ENCODE measurements around the gene SCRT2. TPM values are rescaled to one million over a fixed set of nuclear protein-coding genes. Genes with fewer than 3 reads are reported as not detected.

SCRT2 gene
- total RNA-seq, 1 experiment from 2014 or later: not detected

- ATAC-seq (peak; percentile 2; the same call in 1 of the 2 replicates), DNase-seq (ENCODE audit: low read depth, low spot score) (no peak)
- Histone ChIP-seq H3K27ac (ENCODE audit: low read depth, low read length) (peak overlapping the region; percentile 92; the same call in 1 of the 2 replicates), H3K27me3 (ENCODE audit: insufficient read depth, low read length) (no peaks in the 10 kb centered on the region), H3K4me2 (ENCODE audit: low read length) (peak overlapping the region; percentile 79), H3K9me2 (ENCODE audit: insufficient read depth) (no peaks in the 10 kb centered on the region), H3K9ac (ENCODE audit: low read length) (peak overlapping the region; percentile 91), H3K36me3 (ENCODE audit: control insufficient read depth in 1 of 2, insufficient read depth in 2 of 2, low read length in 2 of 2) (peaks cover 3 to 25% of the 10 kb centered on the region in 2 experiments; a peak in 3 of 4 replicates), H3K4me3 (replicated peaks in 1 of 2; ENCODE audit: low read depth in 1 of 2, low read length in 2 of 2) (peak overlapping the region; percentile 67 to 98), H3K79me2 (ENCODE audit: insufficient read depth, low read length) (peaks cover 41% of the 10 kb centered on the region), H2AFZ (ENCODE audit: low read depth, low read length, poor library complexity, severe bottlenecking) (no peak overlapping the region), H4K20me1 (ENCODE audit: insufficient read depth) (no peaks in the 10 kb centered on the region; the same call in 1 of the 2 replicates), H3K4me1 (ENCODE audit: control insufficient read depth in 1 of 2, insufficient read depth in 2 of 2, low read length in 2 of 2) (peaks cover 11 to 26% of the 10 kb centered on the region in 2 experiments), H3K9me3 (ENCODE audit: control insufficient read depth in 1 of 2, insufficient read depth in 1 of 2, low read depth in 1 of 2, low read length in 2 of 2) (peaks cover 0 to 2% of the 10 kb centered on the region in 2 experiments; a peak in 1 of 4 replicates)
- ChIA-PET CTCF (interaction anchor here (0.9 to 1.5 kb wide), 2 partner anchors 8 to 13 kb away, joined by 3 to 5 read pairs; no protein-coding TSS in a partner anchor), RAD21 (ENCODE audit: low non-redundant PET in 1 of 2, low total read pairs in 2 of 2, uncharacterized antibody in 2 of 2, unreplicated experiment in 2 of 2) (no interaction called here), POLR2A (no interaction called here)
- TF ChIP-seq MAX (IDR thresholded peaks at IDR 0.05): peak; percentile 50; the same call in 1 of the 2 replicates
- TF ChIP-seq SRF (IDR thresholded peaks at IDR 0.05; ENCODE audit: low read depth): no peak
- TF ChIP-seq EZH2phosphoT487 (IDR thresholded peaks at IDR 0.05; ENCODE audit: borderline replicate concordance): no peak
- intact Hi-C loops (cut with micrococcal nuclease): loop anchor here (1.0 kb wide), 1 partner anchor 85 kb away; no protein-coding TSS in a partner anchor
- TSS peak; percentile 89 for BruUV-seq (replicated peaks)
Measured at GRCh38 chr20:653590-654416, 21.8 kb downstream of the SCRT2 start.

DNA sequence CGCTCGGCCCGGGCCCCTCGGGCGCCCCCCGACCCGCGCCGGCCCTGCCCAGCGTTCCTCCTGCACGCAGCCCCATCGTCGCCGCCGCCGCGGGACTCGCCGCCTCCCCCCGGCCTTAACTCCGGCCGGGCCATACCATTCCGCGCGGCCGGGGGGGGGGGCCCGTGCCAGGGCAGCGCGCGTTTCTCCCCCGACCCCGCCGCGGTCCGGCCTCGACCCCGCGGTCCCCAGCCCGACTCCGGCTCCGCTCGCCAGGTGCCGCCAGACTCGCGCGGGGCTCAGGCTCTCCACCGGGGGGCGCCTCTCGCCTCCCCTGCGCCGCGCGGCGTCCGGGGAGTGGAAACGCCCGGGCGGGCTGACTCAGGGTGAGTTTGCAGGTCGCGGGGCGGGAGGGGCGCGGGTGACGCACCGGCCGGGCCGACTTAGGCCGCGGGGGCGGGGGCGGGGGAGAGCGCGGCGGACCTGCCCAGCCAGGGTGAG lies 22.5 kb downstream of the SCRT2 start, which contains the start of gene SRXN1:
Gene SRXN1 (minus strand): TSS at position 91 of the 480 bp plus-strand sequence. CDS start 15 bp downstream, at position 76.
- DNase-seq (ENCODE audit: low read depth, low spot score): peak; percentile 81
- H3K27ac ChIP-seq (ENCODE audit: low read depth, low read length): peak within 1 kb of the TSS; percentile 92
- peak; percentile 48; the same call in 1 of the 2 replicates for TF ChIP-seq FOSL1 (IDR thresholded peaks at IDR 0.05; ENCODE audit: low read depth)
- TF ChIP-seq, protein P1, sequence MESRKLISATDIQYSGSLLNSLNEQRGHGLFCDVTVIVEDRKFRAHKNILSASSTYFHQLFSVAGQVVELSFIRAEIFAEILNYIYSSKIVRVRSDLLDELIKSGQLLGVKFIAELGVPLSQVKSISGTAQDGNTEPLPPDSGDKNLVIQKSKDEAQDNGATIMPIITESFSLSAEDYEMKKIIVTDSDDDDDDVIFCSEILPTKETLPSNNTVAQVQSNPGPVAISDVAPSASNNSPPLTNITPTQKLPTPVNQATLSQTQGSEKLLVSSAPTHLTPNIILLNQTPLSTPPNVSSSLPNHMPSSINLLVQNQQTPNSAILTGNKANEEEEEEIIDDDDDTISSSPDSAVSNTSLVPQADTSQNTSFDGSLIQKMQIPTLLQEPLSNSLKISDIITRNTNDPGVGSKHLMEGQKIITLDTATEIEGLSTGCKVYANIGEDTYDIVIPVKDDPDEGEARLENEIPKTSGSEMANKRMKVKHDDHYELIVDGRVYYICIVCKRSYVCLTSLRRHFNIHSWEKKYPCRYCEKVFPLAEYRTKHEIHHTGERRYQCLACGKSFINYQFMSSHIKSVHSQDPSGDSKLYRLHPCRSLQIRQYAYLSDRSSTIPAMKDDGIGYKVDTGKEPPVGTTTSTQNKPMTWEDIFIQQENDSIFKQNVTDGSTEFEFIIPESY (IDR thresholded peaks at IDR 0.05; ENCODE audit: extremely low read depth, insufficient replicate concordance, low read length): peak; percentile 5
- no peak for TF ChIP-seq CEBPB (IDR thresholded peaks at IDR 0.05; ENCODE audit: low read depth)
- no peak for TF ChIP-seq YY1 (IDR thresholded peaks at IDR 0.05; ENCODE audit: extremely low read depth, insufficient replicate concordance, low read depth, low read length)
- TF ChIP-seq EZH2 (IDR thresholded peaks at IDR 0.05): no peak
- TF ChIP-seq SRF (IDR thresholded peaks at IDR 0.05; ENCODE audit: low read depth): no peak; the same call in 1 of the 2 replicates
- peak; percentile 54; the same call in 1 of the 2 replicates for TF ChIP-seq SIN3A (IDR thresholded peaks at IDR 0.05; ENCODE audit: low read depth)
- peak; percentile 50 for TF ChIP-seq JUND (IDR thresholded peaks at IDR 0.05)
- TF ChIP-seq TCF7L2 (IDR thresholded peaks at IDR 0.05; ENCODE audit: borderline replicate concordance, extremely low read depth, insufficient read depth, insufficient read length): peak; percentile 59
- TF ChIP-seq RAD21 (IDR thresholded peaks at IDR 0.05; ENCODE audit: low read depth): peak; percentile 56
- no peak for TF ChIP-seq ZNF274 (IDR thresholded peaks at IDR 0.05; ENCODE audit: low read depth, low read length)

More for the DNA sequence above, 22.5 kb downstream of the SCRT2 start, which contains the start of gene SRXN1:
- peak; percentile 87 for ATAC-seq
- Histone ChIP-seq H3K9me3 (ENCODE audit: control insufficient read depth in 1 of 2, insufficient read depth in 1 of 2, low read depth in 1 of 2, low read length in 2 of 2) (peaks cover 0 to 9% of the 10 kb centered on the region in 2 experiments; a peak in 1 of 4 replicates), H3K36me3 (ENCODE audit: control insufficient read depth in 1 of 2, insufficient read depth in 2 of 2, low read length in 2 of 2) (peaks cover 9 to 31% of the 10 kb centered on the region in 2 experiments), H3K9me2 (ENCODE audit: insufficient read depth) (no peaks in the 10 kb centered on the region), H3K4me3 (replicated peaks in 1 of 2; ENCODE audit: low read depth in 1 of 2, low read length in 2 of 2) (peak within 1 kb of the TSS; percentile 67 to 98), H3K79me2 (ENCODE audit: insufficient read depth, low read length) (peaks cover 48% of the 10 kb centered on the region), H2AFZ (ENCODE audit: low read depth, low read length, poor library complexity, severe bottlenecking) (no peak within 1 kb of the TSS), H4K20me1 (ENCODE audit: insufficient read depth) (peaks cover 3% of the 10 kb centered on the region; the same call in 1 of the 2 replicates), H3K4me1 (ENCODE audit: control insufficient read depth in 1 of 2, insufficient read depth in 2 of 2, low read length in 2 of 2) (peaks cover 11 to 26% of the 10 kb centered on the region in 2 experiments), H3K9ac (ENCODE audit: low read length) (peak within 1 kb of the TSS; percentile 91), H3K4me2 (ENCODE audit: low read length) (peak within 1 kb of the TSS; percentile 79), H3K27me3 (ENCODE audit: insufficient read depth, low read length) (no peaks in the 10 kb centered on the region)
- ChIA-PET RAD21 (ENCODE audit: low non-redundant PET in 1 of 2, low total read pairs in 2 of 2, uncharacterized antibody in 2 of 2, unreplicated experiment in 2 of 2) (no interaction called here), POLR2A (no interaction called here), CTCF (no interaction called here)
- no TSS peak for BruUV-seq (replicated peaks)
- intact Hi-C loops (cut with micrococcal nuclease): loop anchor here (1.0 kb wide), 1 partner anchor 86 kb away; no protein-coding TSS in a partner anchor

Data from HCT116 (cell line).